ENCODE data around the gene MYO5C.

DNA sequence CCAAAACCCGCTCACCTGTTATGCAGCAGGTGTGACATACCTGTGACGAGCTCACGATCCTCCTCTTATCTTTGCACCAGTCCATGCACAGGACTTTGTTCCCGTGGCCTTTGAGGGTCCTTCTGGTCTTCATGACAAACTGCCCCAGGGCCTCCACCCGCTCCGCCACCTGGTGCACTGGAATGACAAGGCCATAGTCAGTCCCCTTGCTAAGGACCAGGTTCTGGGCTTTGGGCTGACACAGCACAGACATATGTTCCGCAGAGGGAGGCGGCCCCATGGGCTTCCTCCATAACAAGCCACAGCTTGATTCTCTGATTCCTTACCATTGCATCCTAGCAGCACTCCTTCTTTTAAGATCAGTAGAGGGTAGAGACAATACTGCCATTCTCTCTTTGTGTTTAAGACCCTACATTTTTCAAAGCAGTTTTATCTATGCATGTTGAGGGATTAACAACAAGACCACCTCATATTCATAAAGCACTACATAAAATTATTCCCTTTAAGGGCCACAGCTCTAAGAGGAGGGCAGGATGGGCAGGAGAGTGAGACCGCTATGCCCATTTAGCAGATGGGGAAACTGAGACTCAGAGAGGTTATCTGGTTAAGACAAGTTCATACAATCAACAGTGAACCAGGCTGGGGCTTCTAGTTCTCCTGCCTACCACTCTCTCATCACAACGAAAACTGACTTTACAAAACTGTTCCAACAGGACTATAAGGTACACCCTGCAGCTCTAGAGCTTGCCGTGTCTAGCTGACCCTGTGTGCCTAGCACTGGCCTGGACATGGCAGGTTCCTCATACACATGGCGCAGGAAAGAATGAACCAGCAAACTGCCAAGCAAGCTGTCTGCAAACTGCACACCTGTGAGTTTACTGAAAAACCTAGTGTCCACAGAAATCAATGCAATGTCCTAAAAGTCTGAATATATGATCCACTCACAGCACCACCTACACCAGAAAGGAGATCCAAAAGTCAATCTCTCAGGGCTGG lies 141.4 kb downstream of the MYO5C start:
- TF ChIP-seq, protein P1, sequence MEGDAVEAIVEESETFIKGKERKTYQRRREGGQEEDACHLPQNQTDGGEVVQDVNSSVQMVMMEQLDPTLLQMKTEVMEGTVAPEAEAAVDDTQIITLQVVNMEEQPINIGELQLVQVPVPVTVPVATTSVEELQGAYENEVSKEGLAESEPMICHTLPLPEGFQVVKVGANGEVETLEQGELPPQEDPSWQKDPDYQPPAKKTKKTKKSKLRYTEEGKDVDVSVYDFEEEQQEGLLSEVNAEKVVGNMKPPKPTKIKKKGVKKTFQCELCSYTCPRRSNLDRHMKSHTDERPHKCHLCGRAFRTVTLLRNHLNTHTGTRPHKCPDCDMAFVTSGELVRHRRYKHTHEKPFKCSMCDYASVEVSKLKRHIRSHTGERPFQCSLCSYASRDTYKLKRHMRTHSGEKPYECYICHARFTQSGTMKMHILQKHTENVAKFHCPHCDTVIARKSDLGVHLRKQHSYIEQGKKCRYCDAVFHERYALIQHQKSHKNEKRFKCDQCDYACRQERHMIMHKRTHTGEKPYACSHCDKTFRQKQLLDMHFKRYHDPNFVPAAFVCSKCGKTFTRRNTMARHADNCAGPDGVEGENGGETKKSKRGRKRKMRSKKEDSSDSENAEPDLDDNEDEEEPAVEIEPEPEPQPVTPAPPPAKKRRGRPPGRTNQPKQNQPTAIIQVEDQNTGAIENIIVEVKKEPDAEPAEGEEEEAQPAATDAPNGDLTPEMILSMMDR (IDR thresholded peaks at IDR 0.05), result no peak
- TF ChIP-seq POLR2A (IDR thresholded peaks at IDR 0.05) (no peak), POLR2AphosphoS5 (IDR thresholded peaks at IDR 0.05; ENCODE audit: insufficient read depth in 1 of 2, low read depth in 1 of 2) (no peak)

Data from vagina (tissue), 2 donors.